ENCODE measurements around the gene PEX3.
"Not testable (repeated sequence)": the region's sequence is repeated elsewhere in the genome, so short reads cannot be mapped to it uniquely, and the experiment has no call there.

The PEX3 gene

DNA sequence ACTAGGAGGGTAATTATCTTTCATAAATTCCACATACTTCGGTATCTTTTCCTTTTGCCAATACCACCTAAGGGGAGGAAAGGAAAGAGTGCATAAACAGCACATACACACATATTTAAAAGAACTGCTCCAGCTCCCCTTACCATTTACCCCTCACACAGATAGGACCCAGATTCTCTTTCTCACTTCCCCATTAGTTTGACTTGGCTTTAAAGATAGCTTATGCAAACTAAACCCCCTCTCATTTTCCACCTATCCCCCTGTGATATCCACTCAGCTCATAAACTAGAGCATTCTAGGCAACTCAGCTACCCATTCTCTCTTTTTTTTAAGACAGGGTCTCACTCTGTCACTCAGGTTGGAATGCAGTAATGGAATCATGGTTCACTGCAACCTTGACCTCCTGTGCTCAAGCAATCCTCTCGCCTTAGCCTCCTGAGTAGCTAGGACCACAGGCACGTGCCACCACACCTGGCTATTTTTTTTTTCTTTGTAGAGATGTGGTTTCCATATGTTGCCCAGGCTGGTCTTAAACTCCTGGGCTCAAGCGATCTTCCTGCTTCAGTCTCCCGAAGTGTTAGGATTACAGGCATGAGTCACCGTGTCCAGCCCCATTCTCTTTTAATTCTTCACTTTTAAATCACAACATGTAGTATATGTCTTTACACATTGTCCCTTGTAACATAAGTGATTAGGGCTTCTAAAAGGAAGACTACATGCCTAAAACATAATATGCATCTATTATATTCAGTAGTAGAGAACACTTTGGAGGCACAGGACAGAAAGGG is 56.9 kb downstream of the PEX3 start:
- DNase-seq (ENCODE audit: low spot score) = no peak
- POLR2A ChIA-PET (ENCODE audit: low non-redundant PET) = interaction anchor here (0.6 kb wide), 1 partner anchor 250 kb away, joined by 3 read pairs; no protein-coding TSS in a partner anchor
- TF ChIP-seq CTCF (conservative IDR thresholded peaks at IDR 0.05; ENCODE audit: low read depth) = no peak
- CTCF ChIA-PET = interaction anchor here (0.7 kb wide), 1 partner anchor 673 kb away, joined by 3 read pairs; no protein-coding TSS in a partner anchor
- H3K27ac ChIP-seq = no peak overlapping the region

- DNase-seq (ENCODE audit: low spot score); POLR2A ChIA-PET (ENCODE audit: low non-redundant PET); H3K27ac ChIP-seq: not testable (repeated sequence)
- CTCF ChIA-PET = interaction anchor here (0.7 kb wide), 1 partner anchor 179 kb away, joined by 4 read pairs; no protein-coding TSS in a partner anchor
These were observed 59.7 kb downstream of the PEX3 start for GRCh38 chr6:143510326-143510725.

GRCh38 chr6:143510991-143511891 is 60.6 kb downstream of the PEX3 start, which contains the start of gene FUCA2:
TSS of gene FUCA2 (minus strand) at chr6:143511720. CDS start at chr6:143511634, 86 bp downstream.
- TF ChIP-seq CTCF (conservative IDR thresholded peaks at IDR 0.05; ENCODE audit: low read depth) = no peak
- CTCF ChIA-PET = interaction anchor here (0.6 to 1.0 kb wide), 4 partner anchors 27 to 643 kb away, joined by 3 to 6 read pairs (median 4); no protein-coding TSS in a partner anchor
- POLR2A ChIA-PET (ENCODE audit: low non-redundant PET) = no interaction called here
- DNase-seq (ENCODE audit: low spot score) = peak; percentile 67
- H3K27ac ChIP-seq = peak within 1 kb of the TSS; percentile 77

DNA sequence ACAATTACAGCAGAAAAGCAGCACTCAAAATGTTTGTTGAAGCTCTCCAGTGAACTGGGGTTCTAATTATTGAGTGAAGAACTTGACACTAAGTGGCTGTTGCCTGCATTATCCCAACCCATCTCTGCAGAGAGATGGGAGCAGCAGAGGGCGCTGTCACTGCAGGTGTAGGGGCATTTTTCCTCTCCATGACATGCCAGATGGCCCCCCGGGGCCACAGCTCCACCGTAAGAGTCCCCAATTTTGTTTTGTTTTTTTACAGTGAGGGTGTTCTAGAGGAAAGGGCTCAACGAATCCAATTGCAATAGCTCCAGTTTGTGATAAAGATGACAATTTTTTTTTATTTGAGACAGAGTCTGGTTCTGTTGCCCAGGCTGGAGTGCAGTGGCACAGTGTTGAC is 62.8 kb downstream of the PEX3 start:
- H3K27ac ChIP-seq = no peak overlapping the region
- ChIA-PET POLR2A (ENCODE audit: low non-redundant PET) (no interaction called here), CTCF (interaction anchor here (0.7 to 0.9 kb wide), 3 partner anchors 28 to 994 kb away, joined by 3 to 4 read pairs (median 3); no protein-coding TSS in a partner anchor)
- TF ChIP-seq CTCF (conservative IDR thresholded peaks at IDR 0.05; ENCODE audit: low read depth) = no peak
- DNase-seq (ENCODE audit: low spot score) = peak; percentile 16

GRCh38 chr6:143515061-143515760 is 64.6 kb downstream of the PEX3 start:
- CTCF ChIA-PET = no interaction called here
- DNase-seq (ENCODE audit: low spot score) = no peak
- no peak overlapping the region for H3K27ac ChIP-seq
- POLR2A ChIA-PET (ENCODE audit: low non-redundant PET) = no interaction called here
- no peak for TF ChIP-seq CTCF (conservative IDR thresholded peaks at IDR 0.05; ENCODE audit: low read depth)

DNA sequence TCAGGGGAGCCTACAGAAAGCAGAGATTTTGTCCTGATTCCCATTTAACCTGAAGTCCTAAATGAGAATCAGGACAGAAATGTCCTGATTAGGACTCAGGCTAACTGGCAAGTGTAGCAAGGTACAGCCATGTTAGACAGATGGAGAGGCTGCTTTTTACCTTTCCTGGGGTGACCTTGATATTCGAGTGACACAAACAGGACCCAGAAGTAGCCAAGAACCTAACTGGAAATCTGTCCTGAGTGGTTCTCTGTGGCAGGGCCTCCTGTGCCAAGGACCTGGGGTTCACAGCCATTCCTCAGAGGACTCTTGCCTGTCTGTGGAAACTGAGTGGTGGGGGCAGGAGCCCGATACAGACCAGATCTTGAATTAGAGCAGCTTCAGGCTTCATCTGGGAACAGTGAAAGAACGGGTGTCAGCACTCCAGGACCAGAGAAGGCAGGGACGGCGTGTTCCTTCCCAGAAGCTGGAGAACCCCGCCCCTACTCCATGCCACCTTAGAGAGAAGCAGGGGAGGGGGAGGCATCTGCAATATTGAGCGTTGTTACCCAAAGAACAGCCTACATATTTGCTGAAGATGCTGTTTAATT is 65.3 kb downstream of the PEX3 start:
- CTCF ChIA-PET = no interaction called here
- POLR2A ChIA-PET (ENCODE audit: low non-redundant PET) = no interaction called here

More for the DNA sequence above, 65.3 kb downstream of the PEX3 start:
- TF ChIP-seq CTCF (conservative IDR thresholded peaks at IDR 0.05; ENCODE audit: low read depth) = no peak
- no peak for DNase-seq (ENCODE audit: low spot score)
- H3K27ac ChIP-seq = no peak overlapping the region
